NCI-H748 treated with DMSO at 0.1 percent for 48 hours (cell line): ENCODE data around the gene KIAA1671.
"Not testable (repeated sequence)": the region's sequence is repeated elsewhere in the genome, so short reads cannot be mapped to it uniquely, and the experiment has no call there.

Source experiments
- DNase-seq: peaks from one replicate; lab custom pipeline; 2025; lab: John Stamatoyannopoulos, UW

Gene KIAA1671

DNA sequence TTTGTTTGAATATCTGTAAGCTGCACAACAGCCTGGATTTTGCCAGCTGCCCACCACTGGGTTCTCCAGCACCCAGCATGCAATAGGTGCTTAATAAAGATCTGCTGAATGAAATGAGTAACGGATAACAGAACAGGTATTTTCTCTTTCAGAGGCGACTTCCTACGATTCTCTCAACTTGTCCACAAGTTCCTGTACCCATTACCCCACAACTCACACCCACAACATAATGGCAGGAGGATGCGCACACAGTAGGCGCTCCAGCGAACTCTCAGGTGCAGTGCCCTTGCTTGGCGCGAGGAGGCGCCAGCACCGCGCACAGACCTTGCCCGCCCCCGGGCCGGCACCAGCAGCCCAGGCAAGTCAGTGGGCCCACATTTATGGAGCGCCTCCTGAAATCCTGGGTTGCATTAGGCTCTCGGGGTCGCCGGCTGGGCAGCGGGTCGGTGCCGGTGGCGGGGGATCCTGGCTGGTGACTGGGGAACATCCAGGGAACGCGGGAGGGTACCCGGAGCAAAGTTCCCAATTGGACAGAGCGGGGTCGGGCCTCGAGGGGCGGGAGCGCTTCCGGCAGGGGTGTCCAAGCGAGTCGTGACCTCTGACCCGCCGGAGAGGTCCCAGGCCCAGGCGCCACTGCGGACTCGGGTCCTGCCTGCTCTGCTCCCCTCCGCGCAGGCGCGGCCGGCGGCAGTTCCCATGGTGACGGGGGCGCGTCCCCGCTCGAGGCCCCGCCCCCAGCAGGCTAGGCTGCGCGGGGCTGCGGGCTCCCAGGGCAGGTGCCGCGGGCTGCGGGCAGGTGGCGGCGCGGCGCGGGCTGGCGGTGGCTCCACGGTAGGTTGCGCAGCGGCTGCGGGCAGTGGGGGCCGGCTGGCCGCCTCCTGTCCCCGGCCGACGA, at the start of gene KIAA1671:
Gene KIAA1671, plus strand, starts transcription at position 775 of the 895 bp plus-strand sequence. CDS start 75,284 bp downstream, outside the sequence.
- DNase-seq: peak; percentile 48

GRCh38 chr22:24905909-24906308, 46.6 kb upstream of the KIAA1671 start:
- no peak for DNase-seq

DNA sequence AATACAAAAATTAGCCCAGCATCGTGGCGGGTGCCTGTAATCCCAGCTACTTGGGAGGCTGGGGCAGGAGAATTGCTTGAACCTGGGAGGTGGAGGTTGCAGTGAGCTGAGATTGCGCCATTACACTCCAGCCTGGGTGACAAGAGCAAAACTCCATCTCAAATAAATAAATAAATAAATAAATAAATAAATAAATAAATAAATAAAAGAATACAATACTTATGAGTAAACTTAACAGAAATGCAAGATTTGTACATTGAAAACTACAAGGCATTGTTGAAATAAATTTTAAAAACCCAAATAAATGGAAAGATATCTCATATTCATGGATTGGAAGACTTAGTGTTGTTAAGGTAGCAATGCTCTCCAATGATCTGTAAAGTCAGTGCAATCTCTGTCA, 45.4 kb upstream of the KIAA1671 start:
- DNase-seq: not testable (repeated sequence)

- DNase-seq: no peak
Observed at GRCh38 chr22:24920029-24920428, 32.5 kb upstream of the KIAA1671 start.

DNA sequence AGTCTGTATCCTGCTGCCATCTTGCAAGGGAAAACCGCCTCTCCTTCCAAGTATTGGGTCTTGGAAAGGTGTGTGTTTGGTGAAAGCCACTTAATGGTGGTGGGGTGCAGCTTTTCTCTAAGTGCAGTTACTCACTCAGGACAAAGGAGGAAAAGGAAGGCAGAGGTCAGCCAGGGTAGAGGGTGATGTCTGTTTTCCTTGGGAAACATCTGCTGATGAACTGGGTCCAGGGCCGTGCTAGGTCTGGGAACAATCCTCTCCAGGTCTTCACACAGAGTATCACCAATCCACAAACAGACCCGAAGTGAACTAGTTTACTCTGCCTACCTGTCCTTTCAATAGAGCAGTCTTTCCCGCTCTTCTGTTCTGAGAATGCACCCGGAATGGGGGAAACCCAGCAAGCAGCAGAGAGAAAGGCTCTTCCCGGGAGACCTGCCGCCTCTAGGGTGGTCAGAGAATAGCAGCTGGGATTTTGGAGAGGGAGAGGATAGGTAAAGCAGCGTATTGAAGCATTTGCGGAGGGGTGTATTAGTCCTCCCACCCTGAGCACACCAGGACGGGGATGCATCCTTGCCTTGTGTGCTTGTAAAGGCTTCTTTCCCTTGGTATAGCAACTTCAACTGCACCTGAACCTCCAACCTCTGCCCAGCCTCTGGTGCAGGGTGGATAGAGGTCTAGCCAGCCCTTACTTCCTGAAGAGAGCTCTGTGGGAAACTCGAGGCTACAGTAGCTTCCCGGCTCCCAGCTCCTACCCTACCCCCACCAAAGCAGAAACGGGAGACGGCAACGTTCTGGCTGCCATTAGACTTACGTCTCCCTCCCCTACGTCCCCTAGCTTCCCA, 26.7 kb upstream of the KIAA1671 start:
- no peak for DNase-seq

- no peak for DNase-seq
Observed at GRCh38 chr22:24926428-24926725, 26.1 kb upstream of the KIAA1671 start.

GRCh38 chr22:24926849-24927579, 25.5 kb upstream of the KIAA1671 start:
- DNase-seq: no peak

GRCh38 chr22:24928322-24928721, 24.2 kb upstream of the KIAA1671 start:
- DNase-seq: no peak

- DNase-seq: no peak
Observed at GRCh38 chr22:24930678-24931077, 21.8 kb upstream of the KIAA1671 start.

- DNase-seq: no peak
Observed at GRCh38 chr22:24935771-24936483, 16.6 kb upstream of the KIAA1671 start.

DNA sequence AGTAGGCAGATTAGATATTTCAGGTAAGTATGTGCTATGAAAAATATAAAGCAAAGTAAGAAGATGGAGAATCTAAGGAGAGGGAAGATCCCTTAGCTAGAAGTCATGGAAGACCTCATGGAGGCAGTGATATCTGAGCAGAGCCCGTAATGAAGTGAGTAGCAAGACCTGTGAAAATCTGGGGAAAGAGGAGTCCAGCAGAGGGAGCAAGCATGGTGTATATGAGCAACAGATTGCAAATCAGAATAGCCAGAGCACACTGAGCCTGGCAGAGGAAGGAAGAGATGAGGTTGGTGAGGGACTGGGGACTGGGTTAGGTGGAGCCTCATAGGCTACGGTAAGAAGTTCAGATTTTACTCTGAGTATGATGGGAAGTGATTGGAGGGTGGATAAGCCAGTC, 15.4 kb upstream of the KIAA1671 start:
- no peak for DNase-seq

DNA sequence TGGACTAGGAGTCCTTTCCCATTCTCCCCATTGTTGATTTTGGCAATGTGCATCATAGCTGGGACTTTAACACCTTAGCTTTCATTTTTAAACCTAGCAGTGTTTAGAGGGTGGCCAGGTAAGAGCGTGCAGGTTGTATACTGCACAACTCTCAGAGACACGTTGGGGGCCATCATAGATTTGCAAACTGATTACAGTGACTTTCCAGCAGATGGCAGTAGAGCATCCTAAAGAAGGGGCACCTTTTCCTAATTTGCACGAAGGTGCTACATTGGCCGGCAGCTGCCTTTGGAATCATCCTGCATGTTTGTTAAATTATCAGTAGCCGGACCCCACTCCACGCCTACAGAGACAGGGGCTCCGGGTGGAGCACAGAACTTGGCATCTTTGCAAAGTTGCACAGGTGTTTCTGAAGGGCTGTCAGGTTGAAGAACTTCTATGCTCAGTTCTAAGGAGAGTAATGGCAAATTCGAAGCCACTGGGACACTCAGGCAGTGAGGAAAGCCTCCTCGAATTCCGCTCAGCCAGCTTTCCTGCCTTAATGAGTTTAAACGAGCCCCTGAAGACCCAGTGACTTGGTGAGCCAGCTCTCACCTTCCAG, 13.7 kb upstream of the KIAA1671 start:
- peak; percentile 14 for DNase-seq

DNA sequence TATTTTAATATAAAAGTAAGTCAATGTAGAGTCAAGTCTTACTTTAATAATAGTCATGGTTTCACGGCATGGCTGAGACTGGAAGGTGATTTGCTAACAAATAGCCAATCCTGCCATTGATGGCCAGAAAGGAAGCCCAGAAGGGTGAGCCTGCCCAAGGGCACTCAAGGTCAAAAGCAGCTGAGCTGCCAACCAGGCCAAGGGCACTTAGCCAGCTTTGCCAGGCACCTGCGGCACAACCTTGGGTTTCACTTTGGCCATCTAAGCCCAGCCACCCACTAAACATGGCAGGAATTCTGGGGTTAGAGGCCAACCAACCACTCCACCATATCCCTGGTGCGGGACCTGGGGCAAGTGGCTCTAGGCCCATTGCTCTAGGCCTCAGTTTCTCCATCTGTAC, 10.2 kb upstream of the KIAA1671 start:
- no peak for DNase-seq

DNA sequence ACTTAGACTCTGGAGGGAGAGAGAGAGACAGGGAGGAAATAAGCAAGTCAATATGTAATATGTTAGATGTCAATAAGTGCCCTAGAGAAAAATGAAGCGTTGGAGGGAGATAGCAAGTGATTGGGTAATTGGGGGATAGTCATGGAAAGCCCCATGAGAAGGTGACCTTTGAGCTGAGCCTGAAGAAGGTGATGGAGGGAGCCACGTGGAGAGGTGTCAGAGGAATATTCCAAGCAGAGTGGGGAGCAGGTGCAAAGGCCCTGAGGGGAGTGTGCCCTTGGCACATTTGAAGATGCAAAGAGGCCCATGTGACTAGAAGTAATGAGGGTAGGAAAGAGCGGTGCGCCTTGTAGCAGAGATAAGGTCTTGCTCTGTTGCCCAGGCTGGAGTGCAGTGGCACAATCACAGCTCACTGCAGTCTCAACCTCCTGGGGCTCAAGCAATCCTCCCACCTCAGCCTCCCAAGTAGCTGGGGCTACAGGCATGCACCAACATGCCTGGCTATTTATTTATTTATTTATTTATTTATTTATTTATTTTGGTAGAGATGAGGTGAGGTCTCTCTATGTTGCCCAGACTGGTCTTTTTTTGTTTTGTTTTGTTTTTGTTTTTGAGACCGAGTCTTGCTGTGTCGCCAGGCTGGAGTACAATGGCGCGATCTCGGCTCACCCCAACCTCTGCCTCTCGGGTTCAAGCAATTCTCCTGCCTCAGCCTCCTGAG, 8.1 kb upstream of the KIAA1671 start:
- no peak for DNase-seq

DNA sequence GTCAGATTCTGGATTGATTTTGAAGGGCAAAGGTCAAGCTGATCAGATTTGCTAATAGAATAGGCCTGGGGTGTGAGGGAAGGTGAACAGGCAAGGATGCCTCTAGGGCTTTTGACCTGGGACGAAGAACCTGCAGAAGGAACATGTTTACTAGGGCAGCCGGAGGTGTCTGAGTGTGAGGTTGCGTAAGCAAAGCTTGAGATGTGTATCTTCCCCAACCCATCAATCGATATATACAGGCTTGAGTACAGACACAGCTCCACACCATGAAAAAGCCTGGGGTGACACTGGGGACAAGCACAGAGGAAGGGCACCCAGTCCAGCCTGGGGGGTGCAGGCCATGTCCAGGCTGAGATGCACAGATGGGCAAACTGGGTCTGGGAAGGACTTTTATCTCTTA, 7.1 kb upstream of the KIAA1671 start:
- no peak for DNase-seq

- no peak for DNase-seq
Observed at GRCh38 chr22:24947383-24947782, 5.1 kb upstream of the KIAA1671 start.

DNA sequence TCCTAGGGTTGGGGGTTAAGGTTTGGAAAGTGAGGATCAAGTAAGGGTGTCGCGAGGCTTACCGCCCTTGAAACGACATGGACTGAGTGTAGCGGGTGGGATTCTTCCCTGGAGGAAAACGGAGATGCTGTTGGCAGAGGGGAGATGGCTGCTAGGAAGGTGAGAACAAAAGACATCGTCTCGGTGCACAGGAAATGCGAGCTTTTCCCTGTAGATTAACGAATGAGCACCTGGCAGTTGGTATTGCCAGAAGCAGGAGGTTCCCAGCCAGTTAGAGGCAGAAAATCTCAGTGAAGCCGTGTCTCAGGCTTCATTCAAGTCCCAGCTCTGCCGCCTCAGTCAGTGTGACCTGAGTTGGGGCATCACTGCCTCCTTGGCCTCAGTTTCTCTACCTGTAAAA, 4.6 kb upstream of the KIAA1671 start:
- no peak for DNase-seq

DNA sequence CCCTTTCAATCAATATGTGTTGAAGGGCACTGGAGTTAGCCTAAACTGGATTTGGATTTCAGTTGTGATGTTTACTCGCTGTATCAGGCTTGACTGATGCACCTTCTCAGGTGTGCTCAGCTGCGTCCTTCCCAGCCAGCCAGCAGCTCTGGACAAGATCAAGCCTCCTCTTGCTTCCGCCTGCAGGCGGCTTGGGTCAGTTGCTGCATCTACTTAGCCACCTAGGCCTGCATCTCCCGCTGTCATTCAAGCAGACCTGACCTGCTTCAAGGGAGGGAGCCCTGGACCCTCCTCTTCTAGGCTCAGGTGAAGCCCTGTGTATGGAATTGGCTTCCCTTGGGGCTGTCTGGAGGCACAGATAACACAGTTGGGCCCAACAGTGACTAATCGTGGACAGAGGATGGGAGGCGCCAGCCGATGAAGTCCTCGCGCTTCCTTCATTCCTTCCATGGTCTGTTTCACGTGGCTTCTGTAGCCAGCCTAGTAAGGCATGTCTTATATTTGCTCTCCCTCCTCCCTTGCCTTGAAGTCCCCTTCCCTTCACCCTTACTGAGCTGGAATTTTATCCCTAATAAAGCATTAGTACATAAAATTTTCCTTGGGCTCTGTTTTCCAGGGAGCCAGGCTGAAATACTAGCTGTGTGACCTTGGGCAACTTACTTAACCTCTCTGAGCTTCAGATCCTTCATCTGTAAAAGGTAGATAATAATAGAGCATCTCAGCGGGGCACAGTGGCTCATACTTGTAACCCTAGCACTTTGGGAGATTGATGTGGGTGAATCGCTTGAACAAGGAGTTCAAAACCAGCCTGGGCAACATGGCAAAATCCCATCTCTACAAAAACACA, 3.9 kb upstream of the KIAA1671 start:
- no peak for DNase-seq

DNA sequence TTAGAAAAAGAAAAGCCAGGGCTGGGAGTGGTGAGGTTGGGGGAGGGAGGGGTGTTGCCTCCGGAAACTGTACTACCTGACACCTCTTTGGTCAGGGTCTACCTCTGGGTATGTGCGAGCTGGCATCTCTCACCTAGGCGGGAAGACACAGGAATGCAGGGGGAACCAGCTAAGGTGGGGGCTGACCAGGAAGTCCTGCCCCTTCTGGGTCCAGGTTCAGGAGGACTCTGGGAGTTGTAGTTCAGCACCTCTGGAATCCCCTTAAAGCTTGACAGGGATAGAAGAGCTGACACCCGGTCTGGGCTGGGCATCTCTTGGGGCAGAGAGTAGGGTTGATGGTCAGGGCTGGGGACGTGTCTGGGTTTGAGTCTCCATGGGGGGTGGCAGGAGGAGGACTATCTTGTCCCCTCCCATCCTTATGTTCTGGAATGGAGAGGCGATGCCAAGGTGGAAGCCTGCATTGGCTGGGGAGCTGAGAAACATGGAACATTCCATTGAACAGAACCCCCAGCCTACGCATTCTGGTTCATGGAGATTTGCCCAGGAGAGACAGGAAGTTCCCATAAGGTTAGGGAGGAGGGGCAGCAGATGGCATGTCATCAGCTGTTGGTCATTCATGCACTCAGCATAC, 2.1 kb upstream of the KIAA1671 start:
- DNase-seq: no peak
